GF-D8 (cell line): Measurements from ENCODE around the gene CALML3.

ENCODE experiments used
- DNase-seq: peaks from one replicate; lab custom pipeline; 2025; lab: John Stamatoyannopoulos, UW

The CALML3 gene

DNA sequence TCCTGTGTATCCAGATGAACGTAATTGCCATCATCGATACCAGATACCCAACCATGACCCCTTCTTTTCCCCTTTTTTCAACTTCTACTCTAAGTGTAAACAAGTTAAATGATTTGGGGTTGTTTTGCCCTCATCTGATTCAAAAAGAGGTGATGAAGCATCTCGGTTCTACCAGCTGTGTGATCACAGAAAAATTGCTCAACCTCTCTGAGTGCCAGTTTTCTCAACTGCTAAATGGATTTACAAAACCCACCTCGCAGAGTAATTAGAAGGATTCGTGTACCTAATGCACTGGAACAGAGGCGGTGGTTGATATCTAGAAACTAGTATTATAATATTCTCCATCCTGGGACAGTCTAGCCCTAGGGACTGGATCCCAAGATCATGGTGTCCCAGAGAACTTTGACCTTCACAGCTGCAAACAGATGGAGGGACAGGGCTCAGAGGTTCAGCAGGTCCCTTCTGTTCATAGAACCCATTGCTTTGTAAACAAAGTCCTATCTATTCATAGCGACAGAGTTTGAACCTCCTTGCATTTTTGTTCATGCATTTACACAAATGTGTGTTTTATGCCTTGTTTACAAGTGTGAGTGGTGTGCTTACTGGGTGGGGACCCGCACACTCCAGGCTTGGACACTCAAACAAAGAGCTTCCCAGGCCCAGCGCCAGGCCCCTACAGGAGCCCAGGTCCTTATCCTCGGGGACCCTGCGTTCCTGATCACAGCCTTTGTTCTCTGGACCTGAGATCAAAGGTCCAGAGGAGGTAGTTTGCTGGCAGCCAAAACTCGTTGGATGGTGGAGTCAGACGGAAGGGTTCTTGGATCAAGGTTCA, 46.4 kb downstream of the CALML3 start:
- no peak for DNase-seq

DNA sequence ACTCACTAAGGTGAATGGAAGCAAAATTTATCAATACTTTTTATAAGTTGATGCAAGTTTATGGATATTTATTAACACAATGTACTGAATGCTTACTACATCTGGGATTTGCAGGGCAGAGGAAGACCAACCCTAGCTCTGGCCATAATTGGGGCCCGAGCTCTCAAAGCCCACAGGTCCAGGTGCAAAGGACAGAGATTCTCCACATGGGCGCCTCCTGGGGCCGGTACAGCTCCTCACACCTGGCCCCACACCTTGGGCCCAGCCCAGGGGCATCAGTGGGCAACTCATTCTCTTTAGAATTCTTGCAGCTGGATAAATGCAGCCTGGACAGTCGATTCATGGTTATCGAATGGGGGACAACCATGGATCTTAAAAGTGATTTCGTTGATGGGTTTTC, 47.1 kb downstream of the CALML3 start:
- DNase-seq = no peak

DNA sequence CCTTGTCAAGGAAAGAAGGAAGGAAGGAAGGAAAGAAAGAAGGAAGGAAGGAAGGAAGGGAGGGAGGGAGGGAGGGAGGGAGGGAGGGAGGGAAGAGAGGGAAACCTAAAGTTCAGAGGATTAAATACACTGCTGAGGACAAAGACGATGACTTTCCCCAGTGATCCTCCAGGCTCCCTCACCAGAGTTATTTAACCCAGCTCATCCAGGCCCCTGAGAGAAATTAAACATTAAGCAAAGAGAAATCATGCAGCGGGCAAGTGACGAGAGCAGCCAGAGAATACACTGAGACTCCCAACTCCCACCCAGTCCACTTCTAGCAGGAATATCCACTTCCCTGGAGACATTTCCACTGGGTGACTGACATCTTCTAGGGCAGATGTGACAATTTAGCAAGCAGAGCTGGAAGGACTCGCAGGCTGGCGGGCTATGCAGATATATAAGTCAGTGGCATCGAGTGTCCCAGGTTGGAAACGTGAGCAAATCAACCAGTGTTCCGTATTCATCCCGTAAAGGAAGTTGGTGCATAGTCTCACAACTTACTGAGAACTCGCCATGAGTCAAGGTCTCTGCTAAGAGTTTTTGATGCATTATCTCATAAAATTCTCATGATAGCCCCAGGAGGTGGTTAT, 48.7 kb downstream of the CALML3 start:
- DNase-seq = no peak

DNA sequence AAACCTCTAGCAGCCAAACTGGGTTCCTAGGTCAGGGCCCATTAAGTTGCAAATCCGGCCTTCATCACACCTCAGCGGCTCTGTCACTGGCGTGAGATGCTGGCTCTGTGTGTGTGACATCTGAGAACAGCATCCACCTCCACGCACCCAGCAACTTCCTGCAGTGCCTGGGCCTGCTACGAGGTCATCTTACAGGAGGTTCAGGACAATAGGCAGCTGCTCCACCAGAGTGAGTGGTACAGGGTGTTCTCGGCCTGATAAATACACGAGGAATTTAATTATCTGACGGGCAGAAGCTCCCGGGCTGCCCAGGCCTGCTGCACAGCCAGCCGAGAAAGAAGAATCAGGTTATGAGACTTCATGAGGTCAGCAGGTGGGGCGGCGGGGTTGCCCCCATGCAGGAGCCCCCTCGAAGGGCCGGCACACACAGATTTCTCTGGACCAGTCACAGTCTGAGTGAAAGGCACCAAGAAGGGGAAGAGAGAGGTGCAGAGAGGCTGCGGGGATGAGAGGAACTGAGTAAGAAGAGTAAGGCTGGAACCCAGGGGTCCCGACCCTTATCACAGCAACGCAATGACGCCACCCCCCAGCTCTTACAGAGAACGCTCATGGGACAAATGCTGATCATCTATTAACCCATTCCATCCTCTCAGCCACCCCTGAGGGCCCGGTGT, 49.3 kb downstream of the CALML3 start:
- no peak for DNase-seq

DNA sequence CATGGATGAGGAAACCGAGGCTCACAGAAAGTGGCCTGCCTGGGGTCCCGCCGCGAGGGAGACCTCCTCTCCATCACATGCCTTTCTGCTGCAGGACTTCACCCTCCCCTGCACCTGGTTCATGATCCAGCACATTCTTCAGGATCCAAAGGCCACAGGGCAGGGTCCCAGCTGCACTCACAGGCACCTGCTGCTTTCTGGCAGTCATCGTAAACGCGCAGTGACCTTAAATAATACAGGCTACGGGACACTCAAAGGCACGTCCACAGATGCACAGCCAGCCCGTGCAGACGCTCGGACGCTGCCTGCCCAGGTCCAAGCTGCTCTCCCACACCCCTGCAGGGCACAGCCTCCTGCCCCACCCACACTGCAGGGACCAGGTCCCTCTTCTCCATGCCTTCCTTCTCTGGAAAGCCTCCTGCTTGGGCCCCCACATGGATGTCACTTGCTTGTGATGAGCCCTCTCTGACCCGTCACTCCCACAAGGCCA, 49.9 kb downstream of the CALML3 start:
- no peak for DNase-seq

DNA sequence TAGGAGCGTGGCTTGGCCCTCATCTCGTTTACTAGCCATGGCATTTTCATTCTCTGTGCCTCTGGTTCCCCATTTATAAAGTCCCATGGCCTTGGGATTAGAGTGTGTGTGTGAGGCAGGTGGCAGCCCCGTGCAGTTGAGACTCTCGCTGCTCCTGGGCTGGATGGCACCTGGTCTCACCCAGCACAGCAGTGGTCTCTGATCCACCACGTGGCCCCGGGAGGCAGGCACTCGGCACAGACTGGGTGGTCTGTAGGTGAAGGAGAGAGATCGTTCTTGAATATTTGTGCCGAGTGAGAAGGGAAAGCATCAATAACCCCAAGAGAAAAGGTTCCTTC, 50.4 kb downstream of the CALML3 start:
- no peak for DNase-seq

DNA sequence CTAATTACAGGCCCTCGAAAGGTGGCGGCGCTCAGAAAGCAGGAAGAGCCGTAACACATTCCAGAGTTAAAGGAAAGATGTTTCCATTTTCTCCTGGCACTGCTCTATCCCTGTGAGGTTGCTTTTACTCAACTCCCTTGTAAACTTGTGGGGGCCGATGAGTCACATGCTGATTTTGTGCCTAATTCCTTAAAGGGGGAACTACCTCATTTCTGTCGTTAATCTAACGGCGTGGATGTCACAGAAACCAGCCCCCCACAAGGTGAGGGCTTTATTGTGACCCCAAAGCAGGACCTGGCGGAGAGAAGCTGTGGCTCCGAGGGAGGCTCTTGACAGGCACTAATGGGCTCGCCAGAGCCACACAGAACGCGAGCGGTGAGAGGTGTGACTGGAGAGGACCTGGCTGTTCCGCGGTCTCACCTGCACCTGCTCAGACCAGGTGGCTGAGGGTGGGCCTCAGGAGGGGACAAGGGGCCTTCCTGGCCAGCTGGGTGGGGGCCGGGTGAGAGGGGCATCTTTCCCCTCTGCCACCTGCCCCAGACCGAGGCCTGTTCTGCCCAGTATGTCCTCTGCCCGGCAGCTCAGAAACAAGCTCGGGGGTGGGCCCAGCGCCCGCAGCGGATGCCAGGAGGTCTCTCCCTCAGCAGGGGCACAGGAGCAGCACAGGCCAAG, 50.9 kb downstream of the CALML3 start:
- DNase-seq = no peak

DNA sequence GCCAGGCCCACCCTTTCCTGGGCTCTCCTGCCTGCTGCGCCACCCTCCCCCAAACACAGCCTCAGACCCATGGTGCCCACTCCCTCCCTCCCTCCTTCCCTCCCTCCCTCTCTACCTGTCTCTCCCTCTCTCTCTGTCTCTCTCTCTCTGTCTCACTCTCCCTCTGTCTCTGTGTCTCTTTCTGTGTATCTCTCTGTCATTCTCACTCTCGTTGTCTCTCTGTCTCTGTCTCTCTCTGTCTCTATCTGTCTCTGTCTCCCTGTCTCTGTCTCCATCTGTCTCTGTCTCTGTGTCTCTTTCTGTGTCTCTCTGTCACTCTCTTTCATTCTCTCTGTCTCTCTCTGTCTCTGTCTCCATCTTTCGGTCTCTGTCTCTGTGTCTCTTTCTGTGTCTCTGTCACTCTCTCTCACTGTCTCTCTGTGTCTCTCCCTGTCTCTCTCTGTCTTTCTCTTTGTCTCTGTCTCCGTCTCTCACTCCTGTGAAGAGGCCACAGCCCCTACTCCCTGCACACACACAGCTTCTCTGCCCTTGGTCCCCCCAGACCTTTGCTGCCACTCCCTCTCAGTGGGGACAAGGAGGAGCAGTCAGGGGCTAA, 51.5 kb downstream of the CALML3 start:
- no peak for DNase-seq
